HL-60 (cell line): ENCODE measurements around the gene SLC24A3.

ENCODE experiments used
- DNase-seq, 2 experiments: peaks; one replicate each; pipeline ENCODE4 v3.0.0-alpha.2; 2010 to 2020; ENCODE audit warnings: low read depth in 1 of 2, low spot score in 1 of 2
- H3K27ac ChIP-seq: fragments of 250-450 bp; sonication (Bioruptor Pico); replicated peaks from 2 replicates; pipeline ENCODE4 v1.5.1; 2020; ENCODE audit warnings: mild to moderate bottlenecking, moderate library complexity
- H3K27me3 ChIP-seq: fragments of 250-450 bp; sonication (Bioruptor Pico); 2 replicates; pipeline ENCODE4 v1.5.1; 2021; ENCODE audit warnings: mild to moderate bottlenecking, moderate library complexity; ENCODE audit not compliant: insufficient read depth, poor library complexity, severe bottlenecking
- H3K4me3 ChIP-seq: replicated peaks from 2 replicates; pipeline ENCODE4 v1.5.1; 2011; ENCODE audit warnings: mild to moderate bottlenecking, control low read depth, low read length; ENCODE audit not compliant: insufficient read depth
- GABPA ChIP-seq: IDR thresholded peaks from 2 replicates; pipeline ENCODE4 v1.6.1; 2012; ENCODE audit warnings: low read depth
- POLR2AphosphoS5 ChIP-seq: IDR thresholded peaks from 2 replicates; pipeline ENCODE4 v1.6.1; 2012; ENCODE audit warnings: low read depth
- SPI1 ChIP-seq: IDR thresholded peaks from 2 replicates; pipeline ENCODE4 v1.6.1; 2012; ENCODE audit warnings: low read depth, mild to moderate bottlenecking, borderline replicate concordance
- TF ChIP-seq, protein P1 (sequence below): IDR thresholded peaks from 2 replicates; pipeline ENCODE4 v1.6.1; 2012; ENCODE audit warnings: low read depth; ENCODE audit not compliant: insufficient replicate concordance
- TF ChIP-seq, protein P2 (sequence below): IDR thresholded peaks from one replicate; pipeline ENCODE4 v1.5.1; 2011; ENCODE audit warnings: low read length, control low read depth, inconsistent platforms; ENCODE audit not compliant: insufficient read depth

Gene SLC24A3

DNA sequence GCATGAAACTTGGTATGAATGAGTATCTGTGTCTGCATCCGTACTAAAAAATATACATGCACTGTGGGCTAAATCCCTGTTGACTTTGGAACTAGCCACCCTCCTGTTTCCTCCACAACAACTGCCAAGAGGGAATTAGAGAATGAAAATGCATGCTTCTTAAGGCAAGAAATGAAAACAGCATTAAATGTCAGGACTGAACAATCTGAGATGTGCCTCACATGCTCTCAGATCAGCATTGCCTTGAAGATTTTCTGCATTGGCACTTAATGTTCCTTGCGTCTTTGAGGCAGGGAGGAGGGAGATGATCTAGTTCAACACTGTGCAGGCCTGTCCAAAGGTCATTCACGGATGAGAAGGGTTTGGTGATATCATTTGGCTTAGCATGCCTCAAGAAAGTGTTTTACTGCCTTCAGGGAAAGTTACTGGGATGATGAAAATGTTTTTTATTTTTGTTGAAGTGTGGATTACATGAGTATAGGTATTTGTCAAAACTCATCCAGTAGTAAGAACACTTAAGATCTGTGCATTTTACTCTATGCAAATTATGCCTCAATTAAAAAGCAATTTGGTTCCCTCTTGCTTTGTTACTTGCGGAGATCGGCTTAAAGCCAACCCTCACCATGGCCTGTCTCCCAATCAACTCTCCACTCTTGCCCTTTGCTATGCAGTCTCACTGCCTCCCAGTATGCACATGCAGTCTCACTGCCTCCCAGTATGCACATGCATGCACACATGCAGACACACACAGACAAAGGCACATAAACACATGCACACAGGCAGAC, 498.1 kb downstream of the SLC24A3 start:
- no peak for DNase-seq
- Histone ChIP-seq H3K27me3 (no peaks in the 10 kb centered on the region), H3K27ac (no peak overlapping the region), H3K4me3 (no peak overlapping the region)
- TF ChIP-seq, protein P1, sequence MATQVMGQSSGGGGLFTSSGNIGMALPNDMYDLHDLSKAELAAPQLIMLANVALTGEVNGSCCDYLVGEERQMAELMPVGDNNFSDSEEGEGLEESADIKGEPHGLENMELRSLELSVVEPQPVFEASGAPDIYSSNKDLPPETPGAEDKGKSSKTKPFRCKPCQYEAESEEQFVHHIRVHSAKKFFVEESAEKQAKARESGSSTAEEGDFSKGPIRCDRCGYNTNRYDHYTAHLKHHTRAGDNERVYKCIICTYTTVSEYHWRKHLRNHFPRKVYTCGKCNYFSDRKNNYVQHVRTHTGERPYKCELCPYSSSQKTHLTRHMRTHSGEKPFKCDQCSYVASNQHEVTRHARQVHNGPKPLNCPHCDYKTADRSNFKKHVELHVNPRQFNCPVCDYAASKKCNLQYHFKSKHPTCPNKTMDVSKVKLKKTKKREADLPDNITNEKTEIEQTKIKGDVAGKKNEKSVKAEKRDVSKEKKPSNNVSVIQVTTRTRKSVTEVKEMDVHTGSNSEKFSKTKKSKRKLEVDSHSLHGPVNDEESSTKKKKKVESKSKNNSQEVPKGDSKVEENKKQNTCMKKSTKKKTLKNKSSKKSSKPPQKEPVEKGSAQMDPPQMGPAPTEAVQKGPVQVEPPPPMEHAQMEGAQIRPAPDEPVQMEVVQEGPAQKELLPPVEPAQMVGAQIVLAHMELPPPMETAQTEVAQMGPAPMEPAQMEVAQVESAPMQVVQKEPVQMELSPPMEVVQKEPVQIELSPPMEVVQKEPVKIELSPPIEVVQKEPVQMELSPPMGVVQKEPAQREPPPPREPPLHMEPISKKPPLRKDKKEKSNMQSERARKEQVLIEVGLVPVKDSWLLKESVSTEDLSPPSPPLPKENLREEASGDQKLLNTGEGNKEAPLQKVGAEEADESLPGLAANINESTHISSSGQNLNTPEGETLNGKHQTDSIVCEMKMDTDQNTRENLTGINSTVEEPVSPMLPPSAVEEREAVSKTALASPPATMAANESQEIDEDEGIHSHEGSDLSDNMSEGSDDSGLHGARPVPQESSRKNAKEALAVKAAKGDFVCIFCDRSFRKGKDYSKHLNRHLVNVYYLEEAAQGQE, result no peak
- TF ChIP-seq GABPA (no peak), POLR2AphosphoS5 (no peak), SPI1 (no peak)
- TF ChIP-seq, protein P2, sequence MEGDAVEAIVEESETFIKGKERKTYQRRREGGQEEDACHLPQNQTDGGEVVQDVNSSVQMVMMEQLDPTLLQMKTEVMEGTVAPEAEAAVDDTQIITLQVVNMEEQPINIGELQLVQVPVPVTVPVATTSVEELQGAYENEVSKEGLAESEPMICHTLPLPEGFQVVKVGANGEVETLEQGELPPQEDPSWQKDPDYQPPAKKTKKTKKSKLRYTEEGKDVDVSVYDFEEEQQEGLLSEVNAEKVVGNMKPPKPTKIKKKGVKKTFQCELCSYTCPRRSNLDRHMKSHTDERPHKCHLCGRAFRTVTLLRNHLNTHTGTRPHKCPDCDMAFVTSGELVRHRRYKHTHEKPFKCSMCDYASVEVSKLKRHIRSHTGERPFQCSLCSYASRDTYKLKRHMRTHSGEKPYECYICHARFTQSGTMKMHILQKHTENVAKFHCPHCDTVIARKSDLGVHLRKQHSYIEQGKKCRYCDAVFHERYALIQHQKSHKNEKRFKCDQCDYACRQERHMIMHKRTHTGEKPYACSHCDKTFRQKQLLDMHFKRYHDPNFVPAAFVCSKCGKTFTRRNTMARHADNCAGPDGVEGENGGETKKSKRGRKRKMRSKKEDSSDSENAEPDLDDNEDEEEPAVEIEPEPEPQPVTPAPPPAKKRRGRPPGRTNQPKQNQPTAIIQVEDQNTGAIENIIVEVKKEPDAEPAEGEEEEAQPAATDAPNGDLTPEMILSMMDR, result no peak

DNA sequence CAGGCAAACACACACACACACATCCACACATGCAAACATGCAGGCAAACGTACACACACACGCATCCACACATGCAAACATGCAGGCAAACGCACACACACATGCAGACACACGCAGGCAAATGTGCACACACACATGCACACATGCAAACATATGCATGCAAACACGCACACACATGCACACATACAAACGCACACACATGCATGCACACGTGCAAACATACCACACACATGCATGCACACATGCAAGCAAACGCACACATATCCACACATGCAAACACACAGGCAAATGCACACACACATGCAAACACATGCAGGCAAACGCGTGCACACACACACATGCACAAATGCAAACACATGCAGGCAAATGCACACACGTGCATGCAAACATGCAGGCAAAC, 498.7 kb downstream of the SLC24A3 start:
- H3K4me3 ChIP-seq, result no peak overlapping the region
- no peak overlapping the region for H3K27ac ChIP-seq
- no peak for DNase-seq
- H3K27me3 ChIP-seq, result no peaks in the 10 kb centered on the region
- no peak for TF ChIP-seq GABPA

DNA sequence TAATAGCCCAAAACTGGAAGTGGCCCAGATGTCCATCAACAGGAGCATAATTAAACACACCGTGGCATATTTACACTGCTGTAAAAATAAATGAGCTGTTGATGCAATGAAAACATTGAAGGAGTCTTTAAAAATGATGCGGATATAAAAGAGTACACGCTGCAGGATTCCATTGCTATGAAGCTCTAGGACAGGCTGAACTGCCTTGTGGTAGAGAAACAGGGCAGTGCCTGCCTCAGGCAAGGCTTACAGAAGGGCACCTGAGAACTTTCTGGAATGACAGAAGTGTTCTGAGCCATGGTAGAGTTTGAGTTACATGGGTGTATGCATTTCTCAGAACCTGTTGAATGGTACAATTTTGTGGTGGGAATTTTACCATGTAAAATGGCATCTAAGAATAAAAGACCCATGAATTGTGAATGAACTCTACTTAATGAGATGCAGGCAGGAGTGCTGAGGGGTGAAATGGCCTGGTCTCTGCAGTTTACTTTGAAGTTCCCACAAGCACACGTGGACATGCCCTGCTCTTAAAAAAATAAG, 500.3 kb downstream of the SLC24A3 start:
- DNase-seq, result no peak

More for the DNA sequence above, 500.3 kb downstream of the SLC24A3 start:
- H3K27me3 ChIP-seq, result no peaks in the 10 kb centered on the region
- TF ChIP-seq, protein P1, result no peak
- TF ChIP-seq, protein P2, result no peak
- TF ChIP-seq GABPA (no peak), SPI1 (no peak), POLR2AphosphoS5 (no peak)
- H3K27ac ChIP-seq, result no peak overlapping the region
- H3K4me3 ChIP-seq, result no peak overlapping the region
